GM13976 (cell line): ENCODE results near the gene CPA1.

Experiments used
- DNase-seq: peaks from one replicate; pipeline ENCODE4 v3.0.0; 2012; ENCODE audit warnings: low spot score
- in situ Hi-C: fragments of 300-500 bp; cut with MboI; formaldehyde crosslinking; loops from one replicate; pipeline ENCODE4 v1.12.0; 2022; ENCODE audit warnings: low sequenced_read_pairs, mixed read lengths, inconsistent platforms; ENCODE audit not compliant: unreplicated experiment
- TF ChIP-seq, protein P1 (sequence below): IDR thresholded peaks from 2 replicates; pipeline ENCODE4 v1.5.1; 2012; ENCODE audit warnings: borderline replicate concordance, mild to moderate bottlenecking; ENCODE audit not compliant: insufficient read depth; ENCODE audit errors: extremely low read depth, missing control alignments, control extremely low read depth

The CPA1 gene

DNA sequence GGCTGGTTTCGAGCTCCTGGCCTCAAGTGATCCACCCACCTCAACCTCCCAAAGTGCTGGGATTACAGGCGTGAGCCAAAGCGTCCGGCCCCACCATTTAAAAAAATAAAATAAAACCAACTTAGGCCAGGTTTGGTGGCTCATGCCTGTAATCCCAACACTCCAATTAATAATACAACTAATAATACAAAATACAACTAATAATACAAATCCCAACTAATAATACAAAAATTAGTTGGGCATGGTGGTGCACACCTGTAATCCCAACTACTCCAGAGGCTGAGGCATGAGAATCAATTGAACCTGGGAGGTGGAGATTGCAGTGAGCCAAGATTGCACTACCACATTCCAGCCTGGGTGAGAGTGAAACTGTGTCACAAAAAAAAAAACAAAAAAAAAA lies 32.9 kb downstream of the CPA1 start:
- in situ Hi-C loops = no loop called here
- no peak for DNase-seq
- TF ChIP-seq, protein P1, sequence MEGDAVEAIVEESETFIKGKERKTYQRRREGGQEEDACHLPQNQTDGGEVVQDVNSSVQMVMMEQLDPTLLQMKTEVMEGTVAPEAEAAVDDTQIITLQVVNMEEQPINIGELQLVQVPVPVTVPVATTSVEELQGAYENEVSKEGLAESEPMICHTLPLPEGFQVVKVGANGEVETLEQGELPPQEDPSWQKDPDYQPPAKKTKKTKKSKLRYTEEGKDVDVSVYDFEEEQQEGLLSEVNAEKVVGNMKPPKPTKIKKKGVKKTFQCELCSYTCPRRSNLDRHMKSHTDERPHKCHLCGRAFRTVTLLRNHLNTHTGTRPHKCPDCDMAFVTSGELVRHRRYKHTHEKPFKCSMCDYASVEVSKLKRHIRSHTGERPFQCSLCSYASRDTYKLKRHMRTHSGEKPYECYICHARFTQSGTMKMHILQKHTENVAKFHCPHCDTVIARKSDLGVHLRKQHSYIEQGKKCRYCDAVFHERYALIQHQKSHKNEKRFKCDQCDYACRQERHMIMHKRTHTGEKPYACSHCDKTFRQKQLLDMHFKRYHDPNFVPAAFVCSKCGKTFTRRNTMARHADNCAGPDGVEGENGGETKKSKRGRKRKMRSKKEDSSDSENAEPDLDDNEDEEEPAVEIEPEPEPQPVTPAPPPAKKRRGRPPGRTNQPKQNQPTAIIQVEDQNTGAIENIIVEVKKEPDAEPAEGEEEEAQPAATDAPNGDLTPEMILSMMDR = no peak

DNA sequence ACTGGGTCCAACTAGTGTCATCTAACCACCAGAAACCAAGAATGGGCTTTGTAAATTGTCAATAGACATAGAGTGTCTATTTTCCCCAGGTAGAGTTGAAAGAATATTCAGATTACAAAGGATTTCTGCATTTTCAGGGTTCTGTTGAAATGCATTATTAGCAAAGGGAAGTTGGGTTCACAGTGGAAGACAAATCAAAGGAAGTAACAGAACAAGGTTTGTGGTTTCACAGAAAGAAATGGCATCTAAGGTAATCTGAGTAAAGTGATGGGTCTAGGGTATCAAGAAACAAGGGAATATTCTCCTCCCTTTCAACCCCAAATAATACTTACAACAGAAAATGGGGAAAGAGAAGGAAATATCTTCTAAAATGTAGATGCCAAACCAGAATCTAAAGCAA lies 34.7 kb downstream of the CPA1 start:
- in situ Hi-C loops = no loop called here
- TF ChIP-seq, protein P1 = no peak
- no peak for DNase-seq

DNA sequence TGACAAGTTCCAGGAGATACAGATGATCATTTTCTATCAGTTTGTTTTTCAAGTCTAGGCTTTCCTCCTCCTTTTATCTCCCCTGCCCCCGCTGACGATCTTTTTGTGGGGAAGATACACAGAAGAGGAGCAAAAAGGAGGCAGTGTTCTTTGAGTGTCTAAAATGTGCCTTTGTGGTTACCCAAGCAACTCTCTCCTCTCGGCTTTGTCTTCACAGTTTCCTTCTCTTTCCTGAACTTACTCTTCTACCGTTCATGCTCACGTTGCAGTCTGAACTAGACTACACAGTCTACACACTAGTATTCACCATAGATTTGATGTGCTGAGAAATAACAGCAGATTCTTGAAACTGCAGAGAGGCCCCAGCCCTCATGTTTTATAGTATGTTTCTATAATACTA lies 36.9 kb downstream of the CPA1 start:
- in situ Hi-C loops = no loop called here
- TF ChIP-seq, protein P1 = no peak
- DNase-seq = no peak

GRCh38 chr7:130418306-130418705 lies 38.0 kb downstream of the CPA1 start:
- no peak for DNase-seq
- TF ChIP-seq, protein P1 = no peak
- in situ Hi-C loops = no loop called here

GRCh38 chr7:130419658-130420057 lies 39.4 kb downstream of the CPA1 start:
- TF ChIP-seq, protein P1 = no peak
- DNase-seq = no peak
- in situ Hi-C loops = no loop called here

GRCh38 chr7:130420943-130421578 lies 40.8 kb downstream of the CPA1 start:
- in situ Hi-C loops = no loop called here
- no peak for DNase-seq
- TF ChIP-seq, protein P1 = no peak

GRCh38 chr7:130421684-130422083 lies 41.4 kb downstream of the CPA1 start:
- in situ Hi-C loops = no loop called here
- TF ChIP-seq, protein P1 = no peak
- no peak for DNase-seq
